BJ (cell line): ENCODE results near the gene IFITM10. TPM values are rescaled to one million over a fixed set of nuclear protein-coding genes. Genes with fewer than 3 reads are reported as not detected.

ENCODE experiments used
- CTCF ChIA-PET: fragments of 350-600 bp; formaldehyde crosslinking; extraction: SDS; loops from one replicate; lab custom pipeline; 2021; ENCODE audit warnings: antibody characterized with exemption, inconsistent platforms; lab: Yijun Ruan, JAX
- POLR2A ChIA-PET: fragments of 300-600 bp; sonication (Branson Sonifier 250); formaldehyde crosslinking; extraction: SDS; loops from one replicate; lab custom pipeline; 2021; ENCODE audit warnings: antibody characterized with exemption; lab: Charles Lee
- DNase-seq: peaks from one replicate; pipeline ENCODE4 v3.0.0-alpha.2; 2011; ENCODE audit warnings: low read depth
- H3K27me3 ChIP-seq: 2 replicates; pipeline ENCODE4 v1.6.0; 2011; ENCODE audit warnings: low read length; ENCODE audit not compliant: control insufficient read depth, insufficient read depth
- H3K36me3 ChIP-seq: 2 replicates; pipeline ENCODE4 v1.5.1; 2011; ENCODE audit warnings: low read length; ENCODE audit not compliant: control insufficient read depth, insufficient read depth
- H3K4me3 ChIP-seq: 2 replicates; pipeline ENCODE4 v1.5.1; 2011; ENCODE audit warnings: low read depth, mild to moderate bottlenecking, control low read depth, low read length
- CTCF ChIP-seq: IDR thresholded peaks from 2 replicates; pipeline ENCODE4 v1.5.1; 2011; ENCODE audit warnings: low read depth, mild to moderate bottlenecking, control low read depth, inconsistent platforms, low read length, moderate library complexity; ENCODE audit not compliant: insufficient read depth
- polyA plus RNA-seq: library from polyadenylated mRNA; depleted of rRNA; stranded (reverse); fragments of >200 nt; gene quantifications from 2 replicates; pipeline ENCODE4 v1.2.3, GENCODE V29; 2011

IFITM10 gene
- polyA plus RNA-seq, 1 experiment, result 0.22 TPM

- Histone ChIP-seq H3K36me3 (no peaks in the 10 kb centered on the region), H3K27me3 (peaks cover 12% of the 10 kb centered on the region), H3K4me3 (no peak overlapping the region)
- TF ChIP-seq CTCF, result no peak
- POLR2A ChIA-PET, result no interaction called here
- CTCF ChIA-PET, result interaction anchor here (2.1 to 4.7 kb wide), 3 partner anchors 12 to 127 kb away, joined by 5 to 37 read pairs (median 7); no protein-coding TSS in a partner anchor
- no peak for DNase-seq
Measured at GRCh38 chr11:1705126-1706052, 45.0 kb downstream of the IFITM10 start.

- no peak for TF ChIP-seq CTCF
- Histone ChIP-seq H3K4me3 (no peak overlapping the region), H3K27me3 (peaks cover 11% of the 10 kb centered on the region), H3K36me3 (no peaks in the 10 kb centered on the region)
- ChIA-PET CTCF (interaction anchor here (1.7 kb wide), 1 partner anchor 9 kb away, joined by 4 read pairs; no protein-coding TSS in a partner anchor), POLR2A (no interaction called here)
- no peak for DNase-seq
Measured at GRCh38 chr11:1703146-1703545, 47.2 kb downstream of the IFITM10 start.

GRCh38 chr11:1702506-1702905 is 47.9 kb downstream of the IFITM10 start:
- TF ChIP-seq CTCF, result no peak
- H3K4me3 ChIP-seq, result no peak overlapping the region
- ChIA-PET POLR2A (no interaction called here), CTCF (interaction anchor here (1.7 kb wide), 1 partner anchor 9 kb away, joined by 4 read pairs; no protein-coding TSS in a partner anchor)
- H3K27me3 ChIP-seq, result peaks cover 6% of the 10 kb centered on the region
- no peaks in the 10 kb centered on the region for H3K36me3 ChIP-seq
- DNase-seq, result no peak

GRCh38 chr11:1701091-1701807 is 49.1 kb downstream of the IFITM10 start:
- no peak for DNase-seq
- POLR2A ChIA-PET, result interaction anchor here (0.5 kb wide), 1 partner anchor 132 kb away, joined by 4 read pairs; no protein-coding TSS in a partner anchor
- no peak for TF ChIP-seq CTCF
- H3K36me3 ChIP-seq, result no peaks in the 10 kb centered on the region
- CTCF ChIA-PET, result interaction anchor here (0.7 to 5.8 kb wide), 7 partner anchors 7 to 455 kb away, joined by 3 to 76 read pairs (median 4); no protein-coding TSS in a partner anchor
- peaks cover 8% of the 10 kb centered on the region for H3K27me3 ChIP-seq
- H3K4me3 ChIP-seq, result no peak overlapping the region
